Measurements from ENCODE around the gene C4orf50. TPM values are rescaled to one million over a fixed set of nuclear protein-coding genes. Genes with fewer than 3 reads are reported as not detected.

C4orf50 gene
- total RNA-seq, 3 donors from 2014 or later, result 0.07 to 0.73 (median 0.09) TPM

DNA sequence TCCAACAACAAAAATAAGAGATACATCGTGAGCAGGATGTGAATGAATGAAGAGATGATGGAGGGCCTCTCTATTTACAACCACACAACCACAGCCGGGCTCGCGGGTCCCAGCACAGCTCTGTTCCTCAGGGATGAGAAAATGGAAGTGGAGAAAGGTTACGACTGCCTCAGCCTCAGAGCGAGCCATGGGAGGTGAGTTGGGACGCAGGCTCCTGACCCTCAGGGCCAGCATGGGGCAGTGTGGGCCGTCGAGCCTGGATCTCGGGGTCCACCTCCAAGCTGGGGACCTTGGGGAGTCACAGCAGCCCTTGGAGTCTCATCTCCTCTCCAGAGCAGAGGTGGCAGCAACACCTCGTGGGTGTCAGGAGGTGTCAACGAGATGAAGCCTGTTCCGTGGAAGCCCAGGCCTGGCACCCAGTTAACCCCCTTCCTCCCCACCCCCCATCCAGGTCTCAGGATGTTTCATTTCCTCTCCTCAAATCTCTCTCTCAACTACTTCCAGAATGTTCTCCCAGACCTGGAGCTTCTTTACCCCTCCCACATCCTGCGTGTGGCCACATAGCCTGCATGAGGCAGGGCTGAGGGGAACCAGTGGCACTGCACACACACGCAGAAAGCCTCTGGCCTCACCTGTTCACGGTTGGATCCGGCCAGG is 25.9 kb downstream of the C4orf50 start:
- TF ChIP-seq, protein P1, sequence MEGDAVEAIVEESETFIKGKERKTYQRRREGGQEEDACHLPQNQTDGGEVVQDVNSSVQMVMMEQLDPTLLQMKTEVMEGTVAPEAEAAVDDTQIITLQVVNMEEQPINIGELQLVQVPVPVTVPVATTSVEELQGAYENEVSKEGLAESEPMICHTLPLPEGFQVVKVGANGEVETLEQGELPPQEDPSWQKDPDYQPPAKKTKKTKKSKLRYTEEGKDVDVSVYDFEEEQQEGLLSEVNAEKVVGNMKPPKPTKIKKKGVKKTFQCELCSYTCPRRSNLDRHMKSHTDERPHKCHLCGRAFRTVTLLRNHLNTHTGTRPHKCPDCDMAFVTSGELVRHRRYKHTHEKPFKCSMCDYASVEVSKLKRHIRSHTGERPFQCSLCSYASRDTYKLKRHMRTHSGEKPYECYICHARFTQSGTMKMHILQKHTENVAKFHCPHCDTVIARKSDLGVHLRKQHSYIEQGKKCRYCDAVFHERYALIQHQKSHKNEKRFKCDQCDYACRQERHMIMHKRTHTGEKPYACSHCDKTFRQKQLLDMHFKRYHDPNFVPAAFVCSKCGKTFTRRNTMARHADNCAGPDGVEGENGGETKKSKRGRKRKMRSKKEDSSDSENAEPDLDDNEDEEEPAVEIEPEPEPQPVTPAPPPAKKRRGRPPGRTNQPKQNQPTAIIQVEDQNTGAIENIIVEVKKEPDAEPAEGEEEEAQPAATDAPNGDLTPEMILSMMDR (IDR thresholded peaks at IDR 0.05), result no peak
- Histone ChIP-seq H3K9me3 (no peaks in the 10 kb centered on the region), H3K36me3 (ENCODE audit: low read depth) (no peaks in the 10 kb centered on the region), H3K4me1 (ENCODE audit: low read depth) (no peaks in the 10 kb centered on the region), H3K4me3 (no peak overlapping the region)
- intact Hi-C loops (cut with DNase I, micrococcal nuclease), result no loop called here
- ATAC-seq, result no peak
- no peak for DNase-seq

- intact Hi-C loops (cut with DNase I, micrococcal nuclease), result no loop called here
- Histone ChIP-seq H3K4me3 (no peak overlapping the region), H3K4me1 (ENCODE audit: low read depth) (no peaks in the 10 kb centered on the region), H3K9me3 (no peaks in the 10 kb centered on the region), H3K36me3 (ENCODE audit: low read depth) (no peaks in the 10 kb centered on the region)
- ATAC-seq (no peak), DNase-seq (no peak)
- TF ChIP-seq, protein P1 (IDR thresholded peaks at IDR 0.05), result no peak
These were observed 26.8 kb downstream of the C4orf50 start for GRCh38 chr4:5991405-5991804.

DNA sequence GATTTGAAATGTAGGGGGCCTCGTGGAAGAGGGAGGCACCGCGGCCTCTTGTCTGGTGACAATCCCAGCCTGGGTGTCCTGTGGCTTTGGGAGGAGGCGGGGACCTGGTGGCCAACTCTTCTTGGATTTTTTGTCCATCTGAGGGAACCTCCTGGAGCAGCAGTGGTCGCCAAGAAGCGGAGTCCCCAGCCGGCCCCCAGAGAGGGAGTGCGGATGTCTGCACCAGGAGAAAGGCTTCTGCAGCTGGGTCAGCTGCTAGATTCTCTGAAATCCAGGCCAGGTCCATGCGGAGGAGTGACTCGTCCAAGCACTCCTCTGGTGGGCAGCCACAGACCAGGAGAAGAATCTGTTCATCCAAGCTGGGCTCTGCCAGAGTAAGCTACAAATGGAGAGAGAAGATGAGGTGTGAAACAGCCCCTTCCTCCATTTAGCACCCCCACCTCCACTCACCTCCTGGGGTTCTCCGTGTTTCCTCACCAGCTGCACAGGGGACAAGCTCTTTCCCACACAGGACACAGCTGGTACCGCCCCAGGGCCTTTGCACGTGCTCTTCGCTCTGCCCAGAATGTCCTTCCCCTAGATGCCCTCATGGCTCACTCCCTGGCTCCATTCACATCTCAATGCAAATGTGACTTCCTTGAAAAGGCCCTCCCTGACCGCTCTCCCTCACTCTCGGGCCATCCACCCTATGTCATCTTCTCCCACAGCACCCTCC is 27.6 kb downstream of the C4orf50 start:
- TF ChIP-seq, protein P1 (IDR thresholded peaks at IDR 0.05), result no peak

GRCh38 chr4:5989236-5990225 is 28.7 kb downstream of the C4orf50 start:
- DNase-seq (no peak), ATAC-seq (no peak)
- intact Hi-C loops (cut with DNase I, micrococcal nuclease), result no loop called here
- no peaks in the 10 kb centered on the region for H3K9me3 ChIP-seq
- TF ChIP-seq, protein P1 (IDR thresholded peaks at IDR 0.05), result no peak
- no peak overlapping the region for H3K4me3 ChIP-seq
- H3K36me3 ChIP-seq (ENCODE audit: low read depth), result no peaks in the 10 kb centered on the region
- H3K4me1 ChIP-seq (ENCODE audit: low read depth), result no peaks in the 10 kb centered on the region

More for the DNA sequence above, 27.6 kb downstream of the C4orf50 start:
- intact Hi-C loops (cut with DNase I, micrococcal nuclease), result no loop called here
- no peaks in the 10 kb centered on the region for H3K9me3 ChIP-seq
- no peak for ATAC-seq
- no peak for DNase-seq
- H3K4me3 ChIP-seq, result no peak overlapping the region
- no peaks in the 10 kb centered on the region for H3K4me1 ChIP-seq (ENCODE audit: low read depth)
- H3K36me3 ChIP-seq (ENCODE audit: low read depth), result no peaks in the 10 kb centered on the region

- H3K4me1 ChIP-seq (ENCODE audit: low read depth), result no peaks in the 10 kb centered on the region
- no peak for ATAC-seq
- H3K4me3 ChIP-seq, result no peak overlapping the region
- no peaks in the 10 kb centered on the region for H3K36me3 ChIP-seq (ENCODE audit: low read depth)
- DNase-seq, result no peak
- intact Hi-C loops (cut with DNase I, micrococcal nuclease), result no loop called here
- H3K9me3 ChIP-seq, result no peaks in the 10 kb centered on the region
- TF ChIP-seq, protein P1 (IDR thresholded peaks at IDR 0.05), result no peak
These were observed 30.0 kb downstream of the C4orf50 start for GRCh38 chr4:5988086-5988845.
